Osteocyte (in vitro differentiated cells): ENCODE data around the gene ANO2. TPM values are rescaled to one million over a fixed set of nuclear protein-coding genes. Genes with fewer than 3 reads are reported as not detected.

ENCODE experiments used
- DNase-seq: peaks from one replicate; pipeline ENCODE4 v3.0.0; 2021; ENCODE audit warnings: mixed read lengths; ENCODE audit not compliant: unreplicated experiment; ENCODE audit errors: extremely low spot score
- H3K27ac Mint-ChIP-seq: one replicate; pipeline ENCODE4 v1.8.0; 2021; ENCODE audit warnings: mild to moderate bottlenecking, mixed read lengths; ENCODE audit not compliant: unreplicated experiment
- H3K27me3 Mint-ChIP-seq: one replicate; pipeline ENCODE4 v1.8.0; 2021; ENCODE audit warnings: mixed read lengths; ENCODE audit not compliant: unreplicated experiment
- H3K36me3 Mint-ChIP-seq: one replicate; pipeline ENCODE4 v1.8.0; 2021; ENCODE audit warnings: mixed read lengths; ENCODE audit not compliant: unreplicated experiment
- H3K4me1 Mint-ChIP-seq: one replicate; pipeline ENCODE4 v1.8.0; 2021; ENCODE audit warnings: mixed read lengths; ENCODE audit not compliant: unreplicated experiment
- H3K4me3 Mint-ChIP-seq: one replicate; pipeline ENCODE4 v1.8.0; 2021; ENCODE audit warnings: mild to moderate bottlenecking, moderate library complexity, mixed read lengths; ENCODE audit not compliant: unreplicated experiment
- H3K9me3 Mint-ChIP-seq: one replicate; pipeline ENCODE4 v1.8.0; 2021; ENCODE audit warnings: mixed read lengths; ENCODE audit not compliant: unreplicated experiment
- CTCF ChIP-seq: fragments of 200-600 bp; sonication (generic); IDR thresholded peaks from 2 replicates; pipeline ENCODE4 v1.5.0; 2021; ENCODE audit warnings: antibody characterized with exemption, mild to moderate bottlenecking, moderate library complexity
- total RNA-seq: library from RNA; stranded (reverse); gene quantifications from 2 replicates; pipeline ENCODE4 v1.2.1, GENCODE V29; 2021

Gene ANO2
- total RNA-seq, 1 donor from 2014 or later, result 0.59 TPM

GRCh38 chr12:5796171-5796958, 148.7 kb downstream of the ANO2 start:
- TF ChIP-seq CTCF, result peak; percentile 60
- Mint-ChIP-seq H3K9me3 (no peaks in the 10 kb centered on the region), H3K27ac (no peak overlapping the region), H3K4me3 (no peak overlapping the region), H3K27me3 (peaks cover 7% of the 10 kb centered on the region), H3K36me3 (no peaks in the 10 kb centered on the region), H3K4me1 (no peaks in the 10 kb centered on the region)
- DNase-seq, result no peak

- no peaks in the 10 kb centered on the region for H3K36me3 Mint-ChIP-seq
- DNase-seq, result no peak
- no peak for TF ChIP-seq CTCF
- no peak overlapping the region for H3K27ac Mint-ChIP-seq
- H3K4me3 Mint-ChIP-seq, result no peak overlapping the region
- H3K9me3 Mint-ChIP-seq, result no peaks in the 10 kb centered on the region
- H3K4me1 Mint-ChIP-seq, result no peaks in the 10 kb centered on the region
- H3K27me3 Mint-ChIP-seq, result peaks cover 7% of the 10 kb centered on the region
These were observed 150.9 kb downstream of the ANO2 start for GRCh38 chr12:5794156-5794555.

GRCh38 chr12:5792343-5792742, 152.7 kb downstream of the ANO2 start:
- no peak for TF ChIP-seq CTCF
- H3K27me3 Mint-ChIP-seq, result peaks cover 7% of the 10 kb centered on the region
- no peak for DNase-seq
- H3K36me3 Mint-ChIP-seq, result no peaks in the 10 kb centered on the region
- no peaks in the 10 kb centered on the region for H3K9me3 Mint-ChIP-seq
- no peaks in the 10 kb centered on the region for H3K4me1 Mint-ChIP-seq
- no peak overlapping the region for H3K27ac Mint-ChIP-seq
- H3K4me3 Mint-ChIP-seq, result no peak overlapping the region

GRCh38 chr12:5789469-5789968, 155.5 kb downstream of the ANO2 start:
- H3K9me3 Mint-ChIP-seq, result no peaks in the 10 kb centered on the region
- no peaks in the 10 kb centered on the region for H3K36me3 Mint-ChIP-seq

More at GRCh38 chr12:5789469-5789968, 155.5 kb downstream of the ANO2 start:
- Mint-ChIP-seq H3K27me3 (peaks cover 7% of the 10 kb centered on the region), H3K27ac (no peak overlapping the region), H3K4me1 (no peaks in the 10 kb centered on the region), H3K4me3 (no peak overlapping the region)
- no peak for TF ChIP-seq CTCF
- no peak for DNase-seq
